ENCODE measurements around the gene STXBP3. TPM values are rescaled to one million over a fixed set of nuclear protein-coding genes. Genes with fewer than 3 reads are reported as not detected.

Gene STXBP3
- total and polyA plus RNA-seq, 2 of the 13 experiments (the other 11 are each of a cell fraction or from before 2014, with no cell fraction given) = 13.0 to 20.8 TPM

DNA sequence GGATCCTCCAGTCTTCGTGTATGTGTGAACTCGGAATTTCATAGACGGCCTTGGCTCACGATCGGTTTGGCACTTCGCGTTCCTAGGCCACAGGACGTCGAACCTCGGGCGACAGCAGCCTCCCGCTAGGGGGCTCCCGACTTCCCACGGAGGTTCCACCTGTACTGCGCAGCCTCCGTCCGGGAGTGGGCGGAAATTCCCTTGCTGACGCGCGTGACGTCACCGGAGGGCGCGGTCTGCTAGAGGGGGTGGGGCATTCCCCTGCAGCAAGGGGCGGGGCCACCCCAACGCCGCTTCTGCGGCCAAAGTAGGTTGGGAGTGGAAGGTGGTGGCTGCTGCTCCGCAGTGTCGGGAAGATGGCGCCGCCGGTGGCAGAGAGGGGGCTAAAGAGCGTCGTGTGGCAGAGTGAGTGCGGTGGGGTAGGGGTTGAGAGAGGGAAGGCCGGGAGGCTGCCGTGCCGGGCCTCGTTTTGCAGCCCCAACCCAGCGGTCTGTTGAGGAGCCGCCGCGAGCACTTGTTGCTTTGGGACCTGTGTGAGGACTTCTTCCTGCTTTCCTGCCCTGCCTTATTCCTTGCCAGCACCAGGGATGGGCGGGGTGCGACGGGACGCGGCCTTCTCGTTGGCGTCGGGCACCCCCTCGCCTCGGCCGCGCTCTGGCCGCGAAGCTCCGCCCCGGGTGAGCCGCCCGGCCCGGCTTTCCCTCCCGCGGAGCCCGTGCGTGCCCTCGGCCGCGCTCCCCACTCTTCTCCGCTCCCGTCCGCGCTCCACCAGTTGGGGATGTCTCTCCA lies at the start of gene STXBP3 (continued):
- TF ChIP-seq ZNF343 (CRISPR knock-in tag; IDR thresholded peaks at IDR 0.05) (peak; percentile 75; the same call in 1 of the 2 replicates), CREM (IDR thresholded peaks at IDR 0.05) (peak; percentile 94), CREM (CRISPR knock-in tag; IDR thresholded peaks at IDR 0.05) (peak; percentile 69; the same call in 1 of the 2 replicates), NR2F2 (IDR thresholded peaks at IDR 0.05; ENCODE audit: borderline replicate concordance, low read depth) (no peak), MTF2 (CRISPR knock-in tag; IDR thresholded peaks at IDR 0.05; ENCODE audit: borderline replicate concordance) (no peak), THYN1 (CRISPR knock-in tag; IDR thresholded peaks at IDR 0.05; ENCODE audit: borderline replicate concordance, low read depth) (no peak), ZNF354B (CRISPR knock-in tag; IDR thresholded peaks at IDR 0.05) (no peak), ATF1 (CRISPR knock-in tag; IDR thresholded peaks at IDR 0.05) (peak; percentile 92)
- TF ChIP-seq, protein P1, sequence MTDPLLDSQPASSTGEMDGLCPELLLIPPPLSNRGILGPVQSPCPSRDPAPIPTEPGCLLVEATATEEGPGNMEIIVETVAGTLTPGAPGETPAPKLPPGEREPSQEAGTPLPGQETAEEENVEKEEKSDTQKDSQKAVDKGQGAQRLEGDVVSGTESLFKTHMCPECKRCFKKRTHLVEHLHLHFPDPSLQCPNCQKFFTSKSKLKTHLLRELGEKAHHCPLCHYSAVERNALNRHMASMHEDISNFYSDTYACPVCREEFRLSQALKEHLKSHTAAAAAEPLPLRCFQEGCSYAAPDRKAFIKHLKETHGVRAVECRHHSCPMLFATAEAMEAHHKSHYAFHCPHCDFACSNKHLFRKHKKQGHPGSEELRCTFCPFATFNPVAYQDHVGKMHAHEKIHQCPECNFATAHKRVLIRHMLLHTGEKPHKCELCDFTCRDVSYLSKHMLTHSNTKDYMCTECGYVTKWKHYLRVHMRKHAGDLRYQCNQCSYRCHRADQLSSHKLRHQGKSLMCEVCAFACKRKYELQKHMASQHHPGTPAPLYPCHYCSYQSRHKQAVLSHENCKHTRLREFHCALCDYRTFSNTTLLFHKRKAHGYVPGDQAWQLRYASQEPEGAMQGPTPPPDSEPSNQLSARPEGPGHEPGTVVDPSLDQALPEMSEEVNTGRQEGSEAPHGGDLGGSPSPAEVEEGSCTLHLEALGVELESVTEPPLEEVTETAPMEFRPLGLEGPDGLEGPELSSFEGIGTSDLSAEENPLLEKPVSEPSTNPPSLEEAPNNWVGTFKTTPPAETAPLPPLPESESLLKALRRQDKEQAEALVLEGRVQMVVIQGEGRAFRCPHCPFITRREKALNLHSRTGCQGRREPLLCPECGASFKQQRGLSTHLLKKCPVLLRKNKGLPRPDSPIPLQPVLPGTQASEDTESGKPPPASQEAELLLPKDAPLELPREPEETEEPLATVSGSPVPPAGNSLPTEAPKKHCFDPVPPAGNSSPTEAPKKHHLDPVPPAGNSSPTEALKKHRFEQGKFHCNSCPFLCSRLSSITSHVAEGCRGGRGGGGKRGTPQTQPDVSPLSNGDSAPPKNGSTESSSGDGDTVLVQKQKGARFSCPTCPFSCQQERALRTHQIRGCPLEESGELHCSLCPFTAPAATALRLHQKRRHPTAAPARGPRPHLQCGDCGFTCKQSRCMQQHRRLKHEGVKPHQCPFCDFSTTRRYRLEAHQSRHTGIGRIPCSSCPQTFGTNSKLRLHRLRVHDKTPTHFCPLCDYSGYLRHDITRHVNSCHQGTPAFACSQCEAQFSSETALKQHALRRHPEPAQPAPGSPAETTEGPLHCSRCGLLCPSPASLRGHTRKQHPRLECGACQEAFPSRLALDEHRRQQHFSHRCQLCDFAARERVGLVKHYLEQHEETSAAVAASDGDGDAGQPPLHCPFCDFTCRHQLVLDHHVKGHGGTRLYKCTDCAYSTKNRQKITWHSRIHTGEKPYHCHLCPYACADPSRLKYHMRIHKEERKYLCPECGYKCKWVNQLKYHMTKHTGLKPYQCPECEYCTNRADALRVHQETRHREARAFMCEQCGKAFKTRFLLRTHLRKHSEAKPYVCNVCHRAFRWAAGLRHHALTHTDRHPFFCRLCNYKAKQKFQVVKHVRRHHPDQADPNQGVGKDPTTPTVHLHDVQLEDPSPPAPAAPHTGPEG (CRISPR knock-in tag; IDR thresholded peaks at IDR 0.05) = peak; percentile 85
- TF ChIP-seq, protein P2, sequence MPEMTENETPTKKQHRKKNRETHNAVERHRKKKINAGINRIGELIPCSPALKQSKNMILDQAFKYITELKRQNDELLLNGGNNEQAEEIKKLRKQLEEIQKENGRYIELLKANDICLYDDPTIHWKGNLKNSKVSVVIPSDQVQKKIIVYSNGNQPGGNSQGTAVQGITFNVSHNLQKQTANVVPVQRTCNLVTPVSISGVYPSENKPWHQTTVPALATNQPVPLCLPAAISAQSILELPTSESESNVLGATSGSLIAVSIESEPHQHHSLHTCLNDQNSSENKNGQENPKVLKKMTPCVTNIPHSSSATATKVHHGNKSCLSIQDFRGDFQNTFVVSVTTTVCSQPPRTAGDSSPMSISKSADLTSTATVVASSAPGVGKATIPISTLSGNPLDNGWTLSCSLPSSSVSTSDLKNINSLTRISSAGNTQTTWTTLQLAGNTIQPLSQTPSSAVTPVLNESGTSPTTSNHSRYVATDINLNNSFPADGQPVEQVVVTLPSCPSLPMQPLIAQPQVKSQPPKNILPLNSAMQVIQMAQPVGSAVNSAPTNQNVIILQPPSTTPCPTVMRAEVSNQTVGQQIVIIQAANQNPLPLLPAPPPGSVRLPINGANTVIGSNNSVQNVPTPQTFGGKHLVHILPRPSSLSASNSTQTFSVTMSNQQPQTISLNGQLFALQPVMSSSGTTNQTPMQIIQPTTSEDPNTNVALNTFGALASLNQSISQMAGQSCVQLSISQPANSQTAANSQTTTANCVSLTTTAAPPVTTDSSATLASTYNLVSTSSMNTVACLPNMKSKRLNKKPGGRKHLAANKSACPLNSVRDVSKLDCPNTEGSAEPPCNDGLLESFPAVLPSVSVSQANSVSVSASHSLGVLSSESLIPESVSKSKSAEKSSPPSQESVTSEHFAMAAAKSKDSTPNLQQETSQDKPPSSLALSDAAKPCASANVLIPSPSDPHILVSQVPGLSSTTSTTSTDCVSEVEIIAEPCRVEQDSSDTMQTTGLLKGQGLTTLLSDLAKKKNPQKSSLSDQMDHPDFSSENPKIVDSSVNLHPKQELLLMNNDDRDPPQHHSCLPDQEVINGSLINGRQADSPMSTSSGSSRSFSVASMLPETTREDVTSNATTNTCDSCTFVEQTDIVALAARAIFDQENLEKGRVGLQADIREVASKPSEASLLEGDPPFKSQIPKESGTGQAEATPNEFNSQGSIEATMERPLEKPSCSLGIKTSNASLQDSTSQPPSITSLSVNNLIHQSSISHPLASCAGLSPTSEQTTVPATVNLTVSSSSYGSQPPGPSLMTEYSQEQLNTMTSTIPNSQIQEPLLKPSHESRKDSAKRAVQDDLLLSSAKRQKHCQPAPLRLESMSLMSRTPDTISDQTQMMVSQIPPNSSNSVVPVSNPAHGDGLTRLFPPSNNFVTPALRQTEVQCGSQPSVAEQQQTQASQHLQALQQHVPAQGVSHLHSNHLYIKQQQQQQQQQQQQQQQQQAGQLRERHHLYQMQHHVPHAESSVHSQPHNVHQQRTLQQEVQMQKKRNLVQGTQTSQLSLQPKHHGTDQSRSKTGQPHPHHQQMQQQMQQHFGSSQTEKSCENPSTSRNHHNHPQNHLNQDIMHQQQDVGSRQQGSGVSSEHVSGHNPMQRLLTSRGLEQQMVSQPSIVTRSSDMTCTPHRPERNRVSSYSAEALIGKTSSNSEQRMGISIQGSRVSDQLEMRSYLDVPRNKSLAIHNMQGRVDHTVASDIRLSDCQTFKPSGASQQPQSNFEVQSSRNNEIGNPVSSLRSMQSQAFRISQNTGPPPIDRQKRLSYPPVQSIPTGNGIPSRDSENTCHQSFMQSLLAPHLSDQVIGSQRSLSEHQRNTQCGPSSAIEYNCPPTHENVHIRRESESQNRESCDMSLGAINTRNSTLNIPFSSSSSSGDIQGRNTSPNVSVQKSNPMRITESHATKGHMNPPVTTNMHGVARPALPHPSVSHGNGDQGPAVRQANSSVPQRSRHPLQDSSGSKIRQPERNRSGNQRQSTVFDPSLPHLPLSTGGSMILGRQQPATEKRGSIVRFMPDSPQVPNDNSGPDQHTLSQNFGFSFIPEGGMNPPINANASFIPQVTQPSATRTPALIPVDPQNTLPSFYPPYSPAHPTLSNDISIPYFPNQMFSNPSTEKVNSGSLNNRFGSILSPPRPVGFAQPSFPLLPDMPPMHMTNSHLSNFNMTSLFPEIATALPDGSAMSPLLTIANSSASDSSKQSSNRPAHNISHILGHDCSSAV (CRISPR knock-in tag; IDR thresholded peaks at IDR 0.05; ENCODE audit: borderline replicate concordance) = no peak
- TF ChIP-seq, protein P3, sequence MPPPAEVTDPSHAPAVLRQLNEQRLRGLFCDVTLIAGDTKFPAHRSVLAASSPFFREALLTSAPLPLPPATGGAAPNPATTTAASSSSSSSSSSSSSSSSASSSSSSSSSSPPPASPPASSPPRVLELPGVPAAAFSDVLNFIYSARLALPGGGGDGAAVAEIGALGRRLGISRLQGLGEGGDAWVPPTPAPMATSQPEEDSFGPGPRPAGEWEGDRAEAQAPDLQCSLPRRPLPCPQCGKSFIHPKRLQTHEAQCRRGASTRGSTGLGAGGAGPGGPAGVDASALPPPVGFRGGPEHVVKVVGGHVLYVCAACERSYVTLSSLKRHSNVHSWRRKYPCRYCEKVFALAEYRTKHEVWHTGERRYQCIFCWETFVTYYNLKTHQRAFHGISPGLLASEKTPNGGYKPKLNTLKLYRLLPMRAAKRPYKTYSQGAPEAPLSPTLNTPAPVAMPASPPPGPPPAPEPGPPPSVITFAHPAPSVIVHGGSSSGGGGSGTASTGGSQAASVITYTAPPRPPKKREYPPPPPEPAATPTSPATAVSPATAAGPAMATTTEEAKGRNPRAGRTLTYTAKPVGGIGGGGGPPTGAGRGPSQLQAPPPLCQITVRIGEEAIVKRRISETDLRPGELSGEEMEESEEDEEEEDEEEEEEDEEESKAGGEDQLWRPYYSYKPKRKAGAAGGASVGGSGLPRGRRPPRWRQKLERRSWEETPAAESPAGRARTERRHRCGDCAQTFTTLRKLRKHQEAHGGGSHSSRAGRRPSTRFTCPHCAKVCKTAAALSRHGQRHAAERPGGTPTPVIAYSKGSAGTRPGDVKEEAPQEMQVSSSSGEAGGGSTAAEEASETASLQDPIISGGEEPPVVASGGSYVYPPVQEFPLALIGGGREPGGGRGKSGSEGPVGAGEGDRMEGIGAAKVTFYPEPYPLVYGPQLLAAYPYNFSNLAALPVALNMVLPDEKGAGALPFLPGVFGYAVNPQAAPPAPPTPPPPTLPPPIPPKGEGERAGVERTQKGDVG (CRISPR knock-in tag; IDR thresholded peaks at IDR 0.05; ENCODE audit: borderline replicate concordance) = peak; percentile 55; the same call in 1 of the 2 replicates
